HepG2 (cell line): ENCODE results near the gene SPATA32. TPM values are rescaled to one million over a fixed set of nuclear protein-coding genes. Genes with fewer than 3 reads are reported as not detected.
A peak's percentile ranks its signal among the peaks of the same experiment; 100 is the strongest.

Experiments used
- CENPT ChIP-seq: sonication (generic); formaldehyde crosslinking; IDR thresholded peaks from 2 replicates; pipeline ENCODE4 v1.8.0; 2022; ENCODE audit warnings: low read depth, mild to moderate bottlenecking, moderate library complexity, missing genetic modification reagents
- ETS1 ChIP-seq: sonication (generic); formaldehyde crosslinking; IDR thresholded peaks from 2 replicates; pipeline ENCODE4 v1.4.0; 2020; ENCODE audit warnings: missing genetic modification reagents
- FUBP1 ChIP-seq: sonication (generic); formaldehyde crosslinking; IDR thresholded peaks from 2 replicates; pipeline ENCODE4 v1.5.1; 2020; ENCODE audit warnings: missing genetic modification reagents, mild to moderate bottlenecking, borderline replicate concordance
- GFI1 ChIP-seq: sonication (generic); formaldehyde crosslinking; IDR thresholded peaks from 2 replicates; pipeline ENCODE4 v1.5.0; 2020; ENCODE audit warnings: missing genetic modification reagents, mild to moderate bottlenecking, borderline replicate concordance
- PHF8 ChIP-seq: sonication (generic); formaldehyde crosslinking; IDR thresholded peaks from 2 replicates; pipeline ENCODE4 v1.5.0; 2020; ENCODE audit warnings: missing genetic modification reagents
- POLR2G ChIP-seq: fragments of 200-400 bp; formaldehyde crosslinking; IDR thresholded peaks from 2 replicates; pipeline ENCODE4 v1.6.1; 2018; ENCODE audit warnings: mild to moderate bottlenecking, low read depth, low read length, moderate library complexity
- PRDM4 ChIP-seq: sonication (generic); formaldehyde crosslinking; IDR thresholded peaks from 2 replicates; pipeline ENCODE4 v1.9.0; 2021; ENCODE audit warnings: missing genetic modification reagents, borderline replicate concordance
- RNF219 ChIP-seq: sonication (generic); formaldehyde crosslinking; IDR thresholded peaks from 2 replicates; pipeline ENCODE4 v1.5.0; 2020; ENCODE audit warnings: mild to moderate bottlenecking, missing genetic modification reagents
- SIX1 ChIP-seq: sonication (generic); formaldehyde crosslinking; IDR thresholded peaks from 2 replicates; pipeline ENCODE4 v1.4.0; 2020; ENCODE audit warnings: missing genetic modification reagents, borderline replicate concordance
- STAT5B ChIP-seq: sonication (generic); formaldehyde crosslinking; IDR thresholded peaks from 2 replicates; pipeline ENCODE4 v1.4.0; 2020; ENCODE audit warnings: missing genetic modification reagents
- TFDP1 ChIP-seq: IDR thresholded peaks from 2 replicates; pipeline ENCODE4 v1.6.1; 2016; ENCODE audit warnings: missing compliant biosample characterization, missing genetic modification reagents, borderline replicate concordance
- THYN1 ChIP-seq: sonication (generic); formaldehyde crosslinking; IDR thresholded peaks from 2 replicates; pipeline ENCODE4 v1.8.1; 2023; ENCODE audit warnings: low read depth, mild to moderate bottlenecking, moderate library complexity, missing genetic modification reagents, borderline replicate concordance
- ZNF331 ChIP-seq: sonication (generic); formaldehyde crosslinking; IDR thresholded peaks from 2 replicates; pipeline ENCODE4 v1.4.0; 2020; ENCODE audit warnings: missing genetic modification reagents
- ZNF704 ChIP-seq: sonication (generic); formaldehyde crosslinking; IDR thresholded peaks from 2 replicates; pipeline ENCODE4 v1.8.1; 2023; ENCODE audit warnings: mild to moderate bottlenecking, inconsistent platforms, moderate library complexity, missing genetic modification reagents, borderline replicate concordance
- ZNF749 ChIP-seq: sonication (generic); formaldehyde crosslinking; IDR thresholded peaks from 2 replicates; pipeline ENCODE4 v1.8.0; 2022; ENCODE audit warnings: mild to moderate bottlenecking, missing genetic modification reagents, moderate library complexity, borderline replicate concordance
- ZSCAN12 ChIP-seq: sonication (generic); formaldehyde crosslinking; IDR thresholded peaks from 2 replicates; pipeline ENCODE4 v1.9.0; 2021; ENCODE audit warnings: mild to moderate bottlenecking, missing genetic modification reagents
- ZSCAN25 ChIP-seq: sonication (generic); formaldehyde crosslinking; IDR thresholded peaks from 2 replicates; pipeline ENCODE4 v1.8.0; 2022; ENCODE audit warnings: mild to moderate bottlenecking, missing genetic modification reagents
- polyA plus RNA-seq, 8 experiments: library from polyadenylated mRNA; depleted of rRNA in 3 of 8; stranded (reverse) in 7 of 8; unstranded in 1 of 8; fragments of >200 nt; fragmentation: Illumina TruSeq in 4 of 8; extraction: Trizol in 4 of 8; gene quantifications; 2 replicates each; pipeline versions ENCODE4 v1.2.1 to v1.2.3, GENCODE V29; 2011 to 2016; ENCODE audit warnings: low read depth in 4 of 8, missing spikeins in 1 of 8, mixed read lengths in 1 of 8; ENCODE audit not compliant: insufficient read depth in 1 of 8
- total RNA-seq, 5 experiments: library from RNA; depleted of rRNA; stranded (reverse); fragments of >200 nt; fragmentation: Illumina TruSeq; extraction: Trizol; gene quantifications; 2 replicates each; pipeline ENCODE4 v1.2.3, GENCODE V29; 2016; ENCODE audit warnings: low read depth in 1 of 5

Gene SPATA32
- total and polyA plus RNA-seq, 2 of the 13 experiments (the other 11 are each of a cell fraction or from before 2014, with no cell fraction given): not detected

GRCh38 chr17:45247429-45248131 is 14.3 kb downstream of the SPATA32 start (continued):
- TF ChIP-seq THYN1 (peak; percentile 35; the same call in 1 of the 2 replicates), CENPT (CRISPR knock-in tag) (no peak), STAT5B (no peak), TFDP1 (CRISPR knock-in tag) (peak; percentile 56; the same call in 1 of the 2 replicates), ZNF704 (CRISPR knock-in tag) (peak; percentile 71; the same call in 1 of the 2 replicates), GFI1 (peak; percentile 79; the same call in 1 of the 2 replicates), SIX1 (no peak), ZNF749 (CRISPR knock-in tag) (peak; percentile 71), ZSCAN25 (peak; percentile 16; the same call in 1 of the 2 replicates), PRDM4 (CRISPR knock-in tag) (no peak), POLR2G (peak; percentile 86), ETS1 (CRISPR knock-in tag) (no peak), FUBP1 (no peak), PHF8 (CRISPR knock-in tag) (peak; percentile 71), RNF219 (no peak), ZSCAN12 (CRISPR knock-in tag) (no peak), ZNF331 (no peak; the same call in none of the 2 replicates)
